ENCODE data around the gene THAP7. TPM values are rescaled to one million over a fixed set of nuclear protein-coding genes. Genes with fewer than 3 reads are reported as not detected.

Gene THAP7
- polyA plus RNA-seq, 1 donor (not counting 4 experiments of a cell fraction or from before 2014, with no cell fraction given) = 10.4 TPM

- Histone ChIP-seq H3K27me3 (ENCODE audit: control insufficient read depth, extremely low read depth, insufficient read depth, low read length) (no peaks in the 10 kb centered on the region), H4K20me1 (ENCODE audit: control insufficient read depth, extremely low read depth, insufficient read depth, low read length) (peaks cover 4% of the 10 kb centered on the region), H3K9ac (ENCODE audit: control insufficient read depth, extremely low read depth, insufficient read depth, low read length) (no peak overlapping the region), H3K36me3 (ENCODE audit: control insufficient read depth in 2 of 2, extremely low read depth in 1 of 2, insufficient read depth in 2 of 2, low read length in 2 of 2) (peaks cover 25 to 28% of the 10 kb centered on the region in 2 experiments), H3K4me1 (ENCODE audit: control insufficient read depth, extremely low read depth, insufficient read depth, low read length) (peaks cover 16% of the 10 kb centered on the region), H2AFZ (ENCODE audit: control insufficient read depth, low read length) (no peak overlapping the region), H3K9me1 (ENCODE audit: control insufficient read depth, extremely low read depth, insufficient read depth, low read length) (no peaks in the 10 kb centered on the region), H3K4me2 (ENCODE audit: control insufficient read depth, extremely low read depth, insufficient read depth, low read depth, low read length) (no peak overlapping the region), H3K79me2 (ENCODE audit: control insufficient read depth, insufficient read depth, low read length) (peaks cover 23% of the 10 kb centered on the region), H3K4me3 (ENCODE audit: control insufficient read depth in 2 of 3, extremely low read depth in 1 of 3, insufficient read depth in 2 of 3, low read depth in 1 of 3, low read length in 3 of 3) (no peak overlapping the region), H3K27ac (ENCODE audit: control insufficient read depth, insufficient read depth, low read length) (no peak overlapping the region), H3K9me3 (ENCODE audit: control insufficient read depth, low read depth, low read length) (no peaks in the 10 kb centered on the region)
- FAIRE-seq = no peak
- no peak for DNase-seq (ENCODE audit: low read depth, low spot score)
- dilution Hi-C loops (cut with MboI; ENCODE audit: extremely low pct_ligation_motif_present, low sequenced_read_pairs) = no loop called here
- TF ChIP-seq EZH2 (IDR thresholded peaks at IDR 0.05; ENCODE audit: low read length) = no peak
- TF ChIP-seq, protein P1, sequence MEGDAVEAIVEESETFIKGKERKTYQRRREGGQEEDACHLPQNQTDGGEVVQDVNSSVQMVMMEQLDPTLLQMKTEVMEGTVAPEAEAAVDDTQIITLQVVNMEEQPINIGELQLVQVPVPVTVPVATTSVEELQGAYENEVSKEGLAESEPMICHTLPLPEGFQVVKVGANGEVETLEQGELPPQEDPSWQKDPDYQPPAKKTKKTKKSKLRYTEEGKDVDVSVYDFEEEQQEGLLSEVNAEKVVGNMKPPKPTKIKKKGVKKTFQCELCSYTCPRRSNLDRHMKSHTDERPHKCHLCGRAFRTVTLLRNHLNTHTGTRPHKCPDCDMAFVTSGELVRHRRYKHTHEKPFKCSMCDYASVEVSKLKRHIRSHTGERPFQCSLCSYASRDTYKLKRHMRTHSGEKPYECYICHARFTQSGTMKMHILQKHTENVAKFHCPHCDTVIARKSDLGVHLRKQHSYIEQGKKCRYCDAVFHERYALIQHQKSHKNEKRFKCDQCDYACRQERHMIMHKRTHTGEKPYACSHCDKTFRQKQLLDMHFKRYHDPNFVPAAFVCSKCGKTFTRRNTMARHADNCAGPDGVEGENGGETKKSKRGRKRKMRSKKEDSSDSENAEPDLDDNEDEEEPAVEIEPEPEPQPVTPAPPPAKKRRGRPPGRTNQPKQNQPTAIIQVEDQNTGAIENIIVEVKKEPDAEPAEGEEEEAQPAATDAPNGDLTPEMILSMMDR (optimal IDR thresholded peaks at IDR 0.05 in 1 of 3, IDR thresholded peaks at IDR 0.05 in 1 of 3, conservative IDR thresholded peaks at IDR 0.05 in 1 of 3; ENCODE audit: extremely low read depth in 1 of 3, insufficient read depth in 2 of 3, low read length in 3 of 3) = no peak
Observed at GRCh38 chr22:20985720-20986119, 16.2 kb downstream of the THAP7 start.

- H3K27me3 ChIP-seq (ENCODE audit: control insufficient read depth, extremely low read depth, insufficient read depth, low read length) = no peaks in the 10 kb centered on the region
- FAIRE-seq (no peak), DNase-seq (ENCODE audit: low read depth, low spot score) (no peak)
- peaks cover 21% of the 10 kb centered on the region in 2 experiments for H3K36me3 ChIP-seq (ENCODE audit: control insufficient read depth in 2 of 2, extremely low read depth in 1 of 2, insufficient read depth in 2 of 2, low read length in 2 of 2)
- H3K4me1 ChIP-seq (ENCODE audit: control insufficient read depth, extremely low read depth, insufficient read depth, low read length) = peaks cover 29% of the 10 kb centered on the region
- H3K4me2 ChIP-seq (ENCODE audit: control insufficient read depth, extremely low read depth, insufficient read depth, low read depth, low read length) = peak overlapping the region; percentile 97
- peak overlapping the region; percentile 91 for H3K9ac ChIP-seq (ENCODE audit: control insufficient read depth, extremely low read depth, insufficient read depth, low read length)
- H2AFZ ChIP-seq (ENCODE audit: control insufficient read depth, low read length) = no peak overlapping the region
- TF ChIP-seq EZH2 (IDR thresholded peaks at IDR 0.05; ENCODE audit: low read length) = no peak
- TF ChIP-seq, protein P1 (optimal IDR thresholded peaks at IDR 0.05 in 1 of 3, IDR thresholded peaks at IDR 0.05 in 1 of 3, conservative IDR thresholded peaks at IDR 0.05 in 1 of 3; ENCODE audit: extremely low read depth in 1 of 3, insufficient read depth in 2 of 3, low read length in 3 of 3) = no peak
- peaks cover 23% of the 10 kb centered on the region for H3K79me2 ChIP-seq (ENCODE audit: control insufficient read depth, insufficient read depth, low read length)
- peak overlapping the region; percentile 75 to 93 (median 90) for H3K4me3 ChIP-seq (ENCODE audit: control insufficient read depth in 2 of 3, extremely low read depth in 1 of 3, insufficient read depth in 2 of 3, low read depth in 1 of 3, low read length in 3 of 3)
- H3K9me1 ChIP-seq (ENCODE audit: control insufficient read depth, extremely low read depth, insufficient read depth, low read length) = no peaks in the 10 kb centered on the region
- peak overlapping the region; percentile 77 for H3K27ac ChIP-seq (ENCODE audit: control insufficient read depth, insufficient read depth, low read length)
- dilution Hi-C loops (cut with MboI; ENCODE audit: extremely low pct_ligation_motif_present, low sequenced_read_pairs) = no loop called here
- H3K9me3 ChIP-seq (ENCODE audit: control insufficient read depth, low read depth, low read length) = peaks cover 6% of the 10 kb centered on the region
- peaks cover 4% of the 10 kb centered on the region for H4K20me1 ChIP-seq (ENCODE audit: control insufficient read depth, extremely low read depth, insufficient read depth, low read length)
Observed at GRCh38 chr22:20983081-20983771, 18.7 kb downstream of the THAP7 start.
